SH-SY5Y (cell line): ENCODE data around the gene ASIC3.

Source experiments
- GATA2 ChIP-seq: IDR thresholded peaks from 2 replicates; pipeline ENCODE4 v1.6.1; 2011; ENCODE audit warnings: mild to moderate bottlenecking, low read depth, low read length
- GATA3 ChIP-seq: IDR thresholded peaks from 2 replicates; pipeline ENCODE4 v1.6.1; 2011; ENCODE audit warnings: low read depth, mild to moderate bottlenecking, low read length, moderate library complexity

DNA sequence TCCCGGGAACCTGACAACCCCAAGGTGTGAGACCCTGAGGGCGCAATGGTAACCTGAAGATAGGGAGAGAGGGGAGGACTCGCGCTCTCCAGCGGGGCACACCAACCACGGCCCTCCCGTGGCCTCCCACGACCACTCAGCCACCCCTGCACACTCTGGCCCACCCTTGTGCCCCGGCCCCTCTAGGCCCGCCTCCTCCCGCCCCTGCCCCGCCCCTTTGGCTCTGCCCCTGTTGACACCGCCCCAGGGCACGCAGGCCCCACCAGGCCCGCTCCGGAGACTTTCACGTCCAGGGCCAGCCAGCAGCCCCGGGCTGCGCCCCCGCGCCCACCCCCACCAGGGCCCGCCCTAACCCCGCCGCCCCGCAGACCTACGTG is 35.0 kb upstream of the ASIC3 start:
- TF ChIP-seq GATA3, result no peak
- TF ChIP-seq GATA2, result no peak
